PC-3 (cell line): ENCODE data around the gene RARA. TPM values are rescaled to one million over a fixed set of nuclear protein-coding genes. Genes with fewer than 3 reads are reported as not detected.

ENCODE experiments used
- ATAC-seq: fragments of 200-7000 bp; cut with Tn5 transposase; 2 replicates; pipeline ENCODE4 v1.9.1; 2020; ENCODE audit warnings: mild to moderate bottlenecking, moderate library complexity
- BruUV-seq: library from RNA; stranded (reverse); fragments of 400-500 nt; replicated peaks from 2 replicates; lab custom pipeline; 2021; lab: Mats Ljungman, UMichigan
- CTCF ChIA-PET: fragments of 300-600 bp; sonication (Branson Sonifier 250); formaldehyde crosslinking; loops from one replicate; lab custom pipeline; 2022; ENCODE audit warnings: antibody characterized with exemption; lab: Charles Lee
- POLR2A ChIA-PET: fragments of 300-600 bp; sonication (Branson Sonifier 250); formaldehyde crosslinking; loops from one replicate; lab custom pipeline; 2022; ENCODE audit warnings: antibody characterized with exemption; ENCODE audit not compliant: unreplicated experiment; lab: Charles Lee
- DNase-seq: peaks from one replicate; pipeline ENCODE4 v3.0.0-alpha.2; 2015
- H2AFZ ChIP-seq: fragments of 300-600 bp; sonication (generic); 2 replicates; pipeline ENCODE4 v1.6.0; 2016; ENCODE audit warnings: antibody characterized with exemption, low read length
- H3F3A ChIP-seq: fragments of 300-600 bp; sonication (generic); one replicate; pipeline ENCODE4 v1.6.0; 2017; ENCODE audit warnings: antibody characterized with exemption, low read length, control low read depth, mild to moderate bottlenecking; ENCODE audit not compliant: unreplicated experiment
- H3K27ac ChIP-seq: fragments of 300-600 bp; sonication (generic); 2 replicates; pipeline ENCODE4 v1.5.1; 2016; ENCODE audit warnings: mild to moderate bottlenecking, low read length
- H3K27me3 ChIP-seq: fragments of 300-600 bp; sonication (generic); 2 replicates; pipeline ENCODE4 v1.6.1; 2016; ENCODE audit warnings: low read length, mixed read lengths
- H3K36me3 ChIP-seq: fragments of 300-600 bp; sonication (generic); 2 replicates; pipeline ENCODE4 v1.6.1; 2016; ENCODE audit warnings: low read depth, mixed run types, low read length, mixed read lengths
- H3K4me1 ChIP-seq: fragments of 300-600 bp; sonication (generic); 2 replicates; pipeline ENCODE4 v1.5.1; 2016; ENCODE audit warnings: low read length; ENCODE audit not compliant: insufficient read depth
- H3K4me2 ChIP-seq: fragments of 300-600 bp; sonication (generic); 2 replicates; pipeline ENCODE4 v1.6.0; 2016; ENCODE audit warnings: low read length
- H3K4me3 ChIP-seq: fragments of 300-600 bp; sonication (generic); 2 replicates; pipeline ENCODE4 v1.5.1; 2016; ENCODE audit warnings: mild to moderate bottlenecking, low read length, mixed read lengths
- H3K79me2 ChIP-seq: fragments of 300-600 bp; sonication (generic); 2 replicates; pipeline ENCODE4 v1.6.1; 2017; ENCODE audit warnings: low read length, mixed read lengths
- H3K9ac ChIP-seq: fragments of 300-600 bp; sonication (generic); 2 replicates; pipeline ENCODE4 v1.6.0; 2016; ENCODE audit warnings: mild to moderate bottlenecking, low read length
- H3K9me2 ChIP-seq: fragments of 300-600 bp; sonication (generic); replicated peaks from 2 replicates; pipeline ENCODE4 v1.6.1; 2016; ENCODE audit warnings: mixed run types, low read length, mixed read lengths
- H3K9me3 ChIP-seq: fragments of 300-600 bp; sonication (generic); 2 replicates; pipeline ENCODE4 v1.6.1; 2016; ENCODE audit warnings: low read length, mixed read lengths
- H4K20me1 ChIP-seq: fragments of 300-600 bp; sonication (generic); 2 replicates; pipeline ENCODE4 v1.6.1; 2016; ENCODE audit warnings: low read length, mixed read lengths
- CTCF ChIP-seq: fragments of 300-600 bp; sonication (generic); conservative IDR thresholded peaks from 2 replicates; pipeline ENCODE4 v1.5.1; 2017; ENCODE audit warnings: antibody characterized with exemption, low read depth, mild to moderate bottlenecking, low read length
- EZH2 ChIP-seq: fragments of 300-600 bp; sonication (generic); IDR thresholded peaks from one replicate; pipeline ENCODE4 v1.6.1; 2017; ENCODE audit warnings: antibody characterized with exemption, mild to moderate bottlenecking, low read length; ENCODE audit not compliant: unreplicated experiment
- EZH2phosphoT487 ChIP-seq: fragments of 300-600 bp; sonication (generic); IDR thresholded peaks from 2 replicates; pipeline ENCODE4 v1.6.1; 2018; ENCODE audit warnings: mild to moderate bottlenecking, antibody characterized with exemption, low read length, borderline replicate concordance
- intact Hi-C: fragments of 100-400 bp; cut with micrococcal nuclease; formaldehyde crosslinking; loops from 2 replicates; pipeline ENCODE4 v1.9.0; 2023
- total RNA-seq: library from RNA; depleted of rRNA; stranded (reverse); fragments of >200 nt; gene quantifications from 2 replicates; pipeline ENCODE4 v1.2.3, GENCODE V29; 2014

The RARA gene
- total RNA-seq, 1 experiment from 2014 or later: 19.6 TPM

GRCh38 chr17:40306395-40306794 is 2.6 kb upstream of the RARA start:
- Histone ChIP-seq H3K4me1 (peaks cover 33% of the 10 kb centered on the region), H3K9ac (no peak overlapping the region), H3K4me2 (no peak overlapping the region), H2AFZ (no peak overlapping the region), H3K79me2 (0 out of 2 replicates have a peak, but pooled peaks cover 4% of the 10 kb centered on the region), H3K9me3 (no peaks in the 10 kb centered on the region), H3K9me2 (no peaks in the 10 kb centered on the region), H3K27ac (no peak overlapping the region), H3F3A (no peaks in the 10 kb centered on the region), H3K36me3 (peaks cover 27% of the 10 kb centered on the region), H3K4me3 (no peak overlapping the region), H4K20me1 (0 out of 2 replicates have a peak, but pooled peaks cover 5% of the 10 kb centered on the region), H3K27me3 (no peaks in the 10 kb centered on the region)
- BruUV-seq: no TSS peak
- DNase-seq (no peak), ATAC-seq (no peak; the same call in 1 of the 2 replicates)
- ChIA-PET CTCF (no interaction called here), POLR2A (no interaction called here)
- intact Hi-C loops: no loop called here
- TF ChIP-seq EZH2phosphoT487: no peak

GRCh38 chr17:40307001-40307730 is 1.8 kb upstream of the RARA start:
- Histone ChIP-seq H3K79me2 (0 out of 2 replicates have a peak, but pooled peaks cover 4% of the 10 kb centered on the region), H3K9me2 (no peaks in the 10 kb centered on the region), H2AFZ (no peak overlapping the region), H3K36me3 (peaks cover 20% of the 10 kb centered on the region), H3K27ac (no peak overlapping the region), H3K9ac (no peak overlapping the region), H3F3A (no peaks in the 10 kb centered on the region), H4K20me1 (0 out of 2 replicates have a peak, but pooled peaks cover 5% of the 10 kb centered on the region), H3K9me3 (no peaks in the 10 kb centered on the region), H3K4me1 (peaks cover 40% of the 10 kb centered on the region), H3K4me3 (no peak overlapping the region), H3K4me2 (no peak overlapping the region), H3K27me3 (no peaks in the 10 kb centered on the region)
- POLR2A ChIA-PET: interaction anchor here (0.5 kb wide), 1 partner anchor 57 kb away, joined by 6 read pairs; no protein-coding TSS in a partner anchor
- TF ChIP-seq EZH2: no peak
- no peak for TF ChIP-seq CTCF
- no peak for TF ChIP-seq EZH2phosphoT487
- intact Hi-C loops: no loop called here
- no TSS peak for BruUV-seq
- no peak for ATAC-seq
- no peak for DNase-seq
- CTCF ChIA-PET: no interaction called here

GRCh38 chr17:40307740-40308239 is 1.2 kb upstream of the RARA start:
- Histone ChIP-seq H3K4me2 (no peak overlapping the region), H3K9me3 (no peaks in the 10 kb centered on the region), H3K9ac (no peak overlapping the region), H2AFZ (no peak overlapping the region), H3K4me3 (no peak overlapping the region), H3K36me3 (peaks cover 13% of the 10 kb centered on the region), H3K79me2 (0 out of 2 replicates have a peak, but pooled peaks cover 4% of the 10 kb centered on the region), H3K27me3 (no peaks in the 10 kb centered on the region), H4K20me1 (0 out of 2 replicates have a peak, but pooled peaks cover 5% of the 10 kb centered on the region), H3K4me1 (peaks cover 47% of the 10 kb centered on the region), H3K27ac (no peak overlapping the region), H3K9me2 (no peaks in the 10 kb centered on the region), H3F3A (no peaks in the 10 kb centered on the region)
- TF ChIP-seq EZH2phosphoT487 (no peak), EZH2 (no peak), CTCF (no peak)
- ATAC-seq (no peak), DNase-seq (no peak)
- POLR2A ChIA-PET: interaction anchor here (0.5 kb wide), 1 partner anchor 57 kb away, joined by 6 read pairs; no protein-coding TSS in a partner anchor
- intact Hi-C loops: no loop called here
- no TSS peak for BruUV-seq
- CTCF ChIA-PET: no interaction called here
